Fibroblast of lung (primary cell): ENCODE measurements around the gene VGLL3. TPM values are rescaled to one million over a fixed set of nuclear protein-coding genes. Genes with fewer than 3 reads are reported as not detected.
A peak's percentile ranks its signal among the peaks of the same experiment; 100 is the strongest.

Experiments used
- DNase-seq, 2 donors: peaks; one replicate each; pipeline versions ENCODE4 v3.0.0 to v3.0.0-alpha.2; 2010; ENCODE audit warnings: low read depth in 2 of 2
- H2AFZ ChIP-seq: 2 replicates; pipeline ENCODE4 v1.5.1; 2012; ENCODE audit warnings: low read length, control low read depth, inconsistent platforms
- H3K27ac ChIP-seq: 2 replicates; pipeline ENCODE4 v1.5.1; 2011; ENCODE audit warnings: low read length, control low read depth; ENCODE audit not compliant: insufficient read depth
- H3K27me3 ChIP-seq: 2 replicates; pipeline ENCODE4 v1.5.1; 2011; ENCODE audit warnings: mild to moderate bottlenecking, low read length; ENCODE audit not compliant: control insufficient read depth, insufficient read depth
- H3K36me3 ChIP-seq: 2 replicates; pipeline ENCODE4 v1.5.1; 2011; ENCODE audit warnings: low read length; ENCODE audit not compliant: control insufficient read depth, insufficient read depth
- H3K4me1 ChIP-seq: 2 replicates; pipeline ENCODE4 v1.5.1; 2011; ENCODE audit warnings: low read length; ENCODE audit not compliant: control insufficient read depth, insufficient read depth; ENCODE audit errors: extremely low read depth
- H3K4me2 ChIP-seq: 2 replicates; pipeline ENCODE4 v1.5.1; 2011; ENCODE audit warnings: low read length, control low read depth; ENCODE audit not compliant: insufficient read depth; ENCODE audit errors: extremely low read depth
- H3K4me3 ChIP-seq, 4 experiments: fragments of 200-600 bp in 1 of 4; sonication (generic) in 1 of 4; replicated peaks in 1 of 4; 2 replicates each; pipeline ENCODE4 v1.5.1; 2011 to 2016; ENCODE audit warnings: low read length in 4 of 4, low read depth in 3 of 4, mild to moderate bottlenecking in 3 of 4, control low read depth in 2 of 4, inconsistent platforms in 1 of 4, mixed read lengths in 1 of 4; ENCODE audit not compliant: insufficient read depth in 1 of 4; ENCODE audit errors: control extremely low read depth in 1 of 4
- H3K79me2 ChIP-seq: 2 replicates; pipeline ENCODE4 v1.5.1; 2012; ENCODE audit warnings: mild to moderate bottlenecking, low read length, inconsistent platforms; ENCODE audit not compliant: control insufficient read depth, insufficient read depth
- H3K9ac ChIP-seq: 2 replicates; pipeline ENCODE4 v1.5.1; 2011; ENCODE audit warnings: mild to moderate bottlenecking, low read length, control low read depth; ENCODE audit not compliant: insufficient read depth
- H3K9me3 ChIP-seq: 2 replicates; pipeline ENCODE4 v1.5.1; 2012; ENCODE audit warnings: low read depth, low read length; ENCODE audit not compliant: control insufficient read depth, insufficient read depth
- H4K20me1 ChIP-seq: 2 replicates; pipeline ENCODE4 v1.5.1; 2011; ENCODE audit warnings: low read length; ENCODE audit not compliant: control insufficient read depth, insufficient read depth; ENCODE audit errors: extremely low read depth
- CTCF ChIP-seq, 2 donors: IDR thresholded peaks in 1 of 2; conservative IDR thresholded peaks in 1 of 2; 1 replicate in 1 of 2; 2 replicates in 1 of 2; pipeline ENCODE4 v1.5.1; 2011 to 2012; ENCODE audit warnings: low read length in 2 of 2, control low read depth in 1 of 2, inconsistent platforms in 1 of 2, low read depth in 1 of 2, mild to moderate bottlenecking in 1 of 2
- EZH2 ChIP-seq: IDR thresholded peaks from 2 replicates; pipeline ENCODE4 v1.5.1; 2012; ENCODE audit warnings: low read length, control low read depth, mild to moderate bottlenecking; ENCODE audit errors: missing control alignments
- polyA plus RNA-seq, 2 donors: library from polyadenylated mRNA; depleted of rRNA in 1 of 2; stranded (reverse) in 1 of 2; unstranded in 1 of 2; fragments of >200 nt; gene quantifications; 2 replicates each; pipeline ENCODE4 v1.2.1, GENCODE V29; 2011 to 2012; ENCODE audit warnings: missing spikeins in 1 of 2
- total RNA-seq: library from RNA; depleted of rRNA; stranded (reverse); fragments of >200 nt; gene quantifications from 2 replicates; pipeline ENCODE4 v1.2.1, GENCODE V29; 2014

Gene VGLL3
- total and polyA plus RNA-seq, 2 donors (not counting 1 experiment from before 2014, with no cell fraction given) = 53.7 to 222 TPM

- no peak overlapping the region for H3K4me3 ChIP-seq
- no peak overlapping the region for H3K9ac ChIP-seq
- no peak overlapping the region for H3K4me2 ChIP-seq
- H3K27me3 ChIP-seq = no peaks in the 10 kb centered on the region
- no peaks in the 10 kb centered on the region for H3K9me3 ChIP-seq
- no peak for TF ChIP-seq CTCF (conservative IDR thresholded peaks at IDR 0.05 in 1 of 2, IDR thresholded peaks at IDR 0.05 in 1 of 2; ENCODE audit: low read depth in 1 of 2, low read length in 2 of 2)
- TF ChIP-seq EZH2 = no peak
- peak; percentile 91 to 98 for DNase-seq
- no peak overlapping the region for H2AFZ ChIP-seq
- peaks cover 7% of the 10 kb centered on the region for H3K36me3 ChIP-seq
- peaks cover 4% of the 10 kb centered on the region for H3K4me1 ChIP-seq
- H3K27ac ChIP-seq = no peak overlapping the region
- H3K79me2 ChIP-seq = peaks cover 75% of the 10 kb centered on the region
- no peaks in the 10 kb centered on the region for H4K20me1 ChIP-seq
These were observed 17.5 kb downstream of the VGLL3 start for GRCh38 chr3:86973440-86973839.

- Histone ChIP-seq H3K4me2 (no peak overlapping the region), H3K9me3 (no peaks in the 10 kb centered on the region), H4K20me1 (no peaks in the 10 kb centered on the region), H3K36me3 (peaks cover 7% of the 10 kb centered on the region), H3K4me3 (no peak overlapping the region), H3K27me3 (no peaks in the 10 kb centered on the region), H3K4me1 (no peaks in the 10 kb centered on the region), H3K9ac (no peak overlapping the region), H3K27ac (no peak overlapping the region), H3K79me2 (peaks cover 67% of the 10 kb centered on the region), H2AFZ (no peak overlapping the region)
- DNase-seq = peak in 1 of 2 donors; percentile 76
- TF ChIP-seq EZH2 = no peak
- TF ChIP-seq CTCF (conservative IDR thresholded peaks at IDR 0.05 in 1 of 2, IDR thresholded peaks at IDR 0.05 in 1 of 2; ENCODE audit: low read depth in 1 of 2, low read length in 2 of 2) = peak; percentile 56 to 76
These were observed 21.3 kb downstream of the VGLL3 start for GRCh38 chr3:86969500-86970189.

GRCh38 chr3:86968244-86968932 lies 22.6 kb downstream of the VGLL3 start:
- Histone ChIP-seq H3K4me2 (no peak overlapping the region), H3K9me3 (no peaks in the 10 kb centered on the region), H3K36me3 (peaks cover 9% of the 10 kb centered on the region), H4K20me1 (no peaks in the 10 kb centered on the region), H3K9ac (no peak overlapping the region), H3K4me1 (no peaks in the 10 kb centered on the region), H3K27ac (no peak overlapping the region), H3K79me2 (peaks cover 74% of the 10 kb centered on the region), H3K4me3 (no peak overlapping the region), H2AFZ (no peak overlapping the region), H3K27me3 (no peaks in the 10 kb centered on the region)
- no peak for DNase-seq
- TF ChIP-seq CTCF (conservative IDR thresholded peaks at IDR 0.05 in 1 of 2, IDR thresholded peaks at IDR 0.05 in 1 of 2; ENCODE audit: low read depth in 1 of 2, low read length in 2 of 2) (no peak), EZH2 (no peak)
